Activated T-helper 9 cell treated with anti-CD3 and anti-CD28 coated beads, Interleukin-2, amount 50 U/mL, for 16 hours (primary cell): ENCODE measurements around the gene PI4KB.
A peak's percentile ranks its signal among the peaks of the same experiment; 100 is the strongest.

ENCODE experiments used
- DNase-seq: peaks from one replicate; pipeline ENCODE4 v3.0.0-alpha.2; 2020; ENCODE audit warnings: low read depth

Gene PI4KB

GRCh38 chr1:151346082-151346768 is 19.0 kb upstream of the PI4KB start:
- DNase-seq: no peak

- DNase-seq: no peak
Measured at GRCh38 chr1:151344291-151344690, 17.1 kb upstream of the PI4KB start.

GRCh38 chr1:151343587-151343986 is 16.4 kb upstream of the PI4KB start:
- DNase-seq: no peak

- DNase-seq: no peak
Measured at GRCh38 chr1:151342569-151342968, 15.4 kb upstream of the PI4KB start.

GRCh38 chr1:151342021-151342420 is 14.8 kb upstream of the PI4KB start:
- no peak for DNase-seq

GRCh38 chr1:151340870-151341754 is 13.9 kb upstream of the PI4KB start:
- DNase-seq: peak; percentile 28

- no peak for DNase-seq
Measured at GRCh38 chr1:151336556-151336955, 9.3 kb upstream of the PI4KB start.

- DNase-seq: no peak
Measured at GRCh38 chr1:151334822-151335221, 7.6 kb upstream of the PI4KB start.

GRCh38 chr1:151327903-151328674 is 873 bp upstream of the PI4KB start:
- no peak for DNase-seq

GRCh38 chr1:151326619-151327222 is 495 bp downstream of the PI4KB start:
- DNase-seq: no peak

GRCh38 chr1:151325646-151326429 is 1.4 kb downstream of the PI4KB start:
- DNase-seq: no peak

- DNase-seq: no peak
Measured at GRCh38 chr1:151325231-151325630, 2.0 kb downstream of the PI4KB start.

- DNase-seq: no peak
Measured at GRCh38 chr1:151324390-151324930, 2.8 kb downstream of the PI4KB start.

GRCh38 chr1:151318975-151319374 is 8.2 kb downstream of the PI4KB start:
- DNase-seq: no peak

- no peak for DNase-seq
Measured at GRCh38 chr1:151315565-151316235, 11.5 kb downstream of the PI4KB start.

- DNase-seq: no peak
Measured at GRCh38 chr1:151314137-151314875, 12.9 kb downstream of the PI4KB start.

- no peak for DNase-seq
Measured at GRCh38 chr1:151313501-151313900, 13.7 kb downstream of the PI4KB start.

- DNase-seq: no peak
Measured at GRCh38 chr1:151312826-151313225, 14.4 kb downstream of the PI4KB start.

GRCh38 chr1:151312411-151312810 is 14.8 kb downstream of the PI4KB start:
- no peak for DNase-seq
